DMS 273 (cell line): Measurements from ENCODE around the gene CTNNBL1.
"Not testable (repeated sequence)": the region's sequence is repeated elsewhere in the genome, so short reads cannot be mapped to it uniquely, and the experiment has no call there.

Experiments
- DNase-seq: peaks from one replicate; lab custom pipeline; 2025; ENCODE audit not compliant: unreplicated experiment; lab: John Stamatoyannopoulos, UW

Gene CTNNBL1

DNA sequence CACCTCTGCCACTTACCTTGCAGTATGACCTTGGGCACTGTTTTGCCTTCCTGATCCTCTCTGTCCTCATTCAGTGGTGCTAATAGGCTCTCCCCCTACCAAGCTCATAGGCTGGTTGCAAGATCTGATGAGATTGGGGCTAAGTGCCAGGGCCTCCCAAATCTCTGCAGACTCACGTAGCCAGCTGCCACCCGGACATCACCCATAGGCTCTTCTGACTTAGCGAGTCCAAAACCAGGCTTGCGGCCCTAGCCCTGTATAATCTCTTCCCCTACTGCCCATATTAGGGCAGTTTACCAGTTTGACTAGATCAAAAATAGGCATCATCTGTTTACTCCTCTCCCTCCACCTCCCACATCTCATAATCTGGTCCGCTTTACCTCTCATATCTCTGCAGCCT, 154.9 kb downstream of the CTNNBL1 start:
- DNase-seq, result no peak

DNA sequence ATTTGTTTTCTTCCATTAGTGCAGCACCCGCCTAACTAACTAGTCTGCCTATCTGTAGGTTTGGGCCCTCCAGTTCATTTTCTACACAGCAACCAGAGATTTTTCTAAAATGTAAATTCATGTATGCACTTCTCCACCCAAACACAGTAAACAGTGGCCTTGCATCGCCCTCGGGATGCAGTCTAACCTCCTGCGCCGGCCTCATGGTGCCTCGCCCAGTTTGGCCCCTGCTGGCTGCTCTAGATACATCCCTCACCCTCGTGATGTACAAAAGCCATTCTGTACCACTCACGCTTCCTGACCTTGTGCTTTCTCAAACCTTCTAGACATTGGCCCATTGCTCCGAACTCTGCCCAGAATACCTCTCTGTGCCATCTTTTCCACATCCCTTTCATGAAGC, 155.3 kb downstream of the CTNNBL1 start:
- DNase-seq, result no peak

DNA sequence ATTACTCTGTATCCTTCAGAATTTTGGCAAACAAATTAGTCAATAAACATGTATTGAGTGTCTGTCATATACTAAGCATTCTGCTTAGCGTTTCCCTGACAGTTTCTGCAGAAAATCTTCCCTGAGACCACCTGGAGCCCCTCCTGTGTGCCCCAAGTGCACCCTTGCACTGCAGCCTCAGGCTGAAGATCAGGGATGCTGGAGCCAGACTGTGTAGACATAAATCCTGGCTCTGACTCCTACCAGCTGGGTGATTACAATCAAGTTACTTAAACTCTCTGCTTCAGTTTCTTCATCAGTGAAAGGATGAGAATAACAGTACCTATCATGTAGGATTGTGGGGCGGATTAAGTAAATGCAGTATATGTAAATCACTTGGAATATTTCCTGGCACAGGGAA, 155.7 kb downstream of the CTNNBL1 start:
- DNase-seq, result no peak

DNA sequence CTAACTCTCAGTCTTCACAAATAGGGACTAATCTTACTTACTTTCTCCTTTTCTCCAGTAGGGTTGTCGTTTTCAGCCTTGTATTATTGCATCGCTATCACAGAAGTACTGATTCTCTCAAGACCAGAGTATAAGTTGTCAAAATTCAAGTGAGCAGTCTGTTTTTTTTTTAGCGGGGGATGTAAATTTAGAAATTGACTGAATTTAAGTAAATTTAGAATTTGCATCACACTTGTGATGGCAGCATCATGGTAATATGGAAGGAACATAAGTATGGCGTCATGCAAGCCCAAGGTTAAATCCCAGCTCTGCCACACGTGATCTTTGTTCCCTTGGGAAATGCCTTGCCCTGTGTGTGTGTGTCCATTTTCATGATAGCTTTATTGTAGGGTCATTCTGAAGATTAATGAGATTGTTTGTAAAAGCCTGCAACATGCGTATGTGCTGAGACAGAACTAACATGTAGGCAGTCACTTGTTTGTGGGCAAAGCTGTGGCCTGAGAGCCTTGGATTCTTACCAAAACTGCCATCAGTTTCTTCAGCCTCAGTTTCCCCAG, 156.3 kb downstream of the CTNNBL1 start:
- DNase-seq, result no peak

DNA sequence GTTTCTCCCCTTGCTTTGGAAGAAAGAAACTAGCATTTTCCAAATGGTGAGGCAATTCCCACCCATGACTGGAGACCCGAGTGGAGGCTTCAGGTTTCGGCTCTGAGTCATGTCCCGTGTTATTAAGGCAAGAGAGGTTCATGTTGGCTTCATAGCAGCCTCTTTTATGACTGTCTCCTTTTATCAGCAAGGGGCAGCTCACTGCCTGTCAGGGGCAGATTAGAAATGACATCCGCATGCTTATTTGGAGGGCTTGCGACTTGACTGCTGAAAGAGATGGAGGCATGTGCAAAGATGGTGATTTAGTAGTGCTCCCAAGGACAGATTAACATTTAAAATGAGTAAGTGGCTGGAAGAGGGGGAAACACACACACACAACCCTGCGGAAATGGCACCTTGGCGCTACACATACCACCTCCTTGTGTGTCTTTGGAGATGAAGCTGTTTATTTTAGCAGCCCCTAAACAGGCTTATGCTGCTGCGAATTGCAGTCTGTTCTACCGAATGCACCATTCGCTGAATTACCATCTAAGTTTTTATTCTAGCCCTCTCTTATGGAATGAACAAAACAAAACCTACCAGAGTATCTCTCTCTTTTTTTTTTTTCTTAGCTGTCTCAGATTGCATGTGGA, 157.0 kb downstream of the CTNNBL1 start:
- DNase-seq, result no peak

DNA sequence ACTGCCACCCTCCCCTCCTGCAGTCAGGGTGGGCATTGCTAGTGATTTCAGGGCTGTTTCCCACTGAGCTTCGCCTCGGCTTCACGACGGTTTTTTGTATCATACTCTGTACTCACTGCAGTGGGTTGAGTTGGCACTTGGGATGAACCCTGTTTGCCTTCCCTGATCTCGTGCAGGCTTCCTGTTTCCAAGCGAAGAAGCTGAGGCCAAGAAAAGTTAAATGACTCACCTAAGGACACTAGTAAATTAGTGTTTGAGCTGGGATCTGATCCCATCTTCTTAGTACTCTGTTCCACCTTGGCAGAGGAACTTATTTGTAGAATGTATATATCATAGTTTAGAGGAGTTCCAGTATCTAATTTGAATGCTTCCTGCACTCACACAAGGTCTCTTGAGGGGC, 158.8 kb downstream of the CTNNBL1 start:
- DNase-seq, result no peak

DNA sequence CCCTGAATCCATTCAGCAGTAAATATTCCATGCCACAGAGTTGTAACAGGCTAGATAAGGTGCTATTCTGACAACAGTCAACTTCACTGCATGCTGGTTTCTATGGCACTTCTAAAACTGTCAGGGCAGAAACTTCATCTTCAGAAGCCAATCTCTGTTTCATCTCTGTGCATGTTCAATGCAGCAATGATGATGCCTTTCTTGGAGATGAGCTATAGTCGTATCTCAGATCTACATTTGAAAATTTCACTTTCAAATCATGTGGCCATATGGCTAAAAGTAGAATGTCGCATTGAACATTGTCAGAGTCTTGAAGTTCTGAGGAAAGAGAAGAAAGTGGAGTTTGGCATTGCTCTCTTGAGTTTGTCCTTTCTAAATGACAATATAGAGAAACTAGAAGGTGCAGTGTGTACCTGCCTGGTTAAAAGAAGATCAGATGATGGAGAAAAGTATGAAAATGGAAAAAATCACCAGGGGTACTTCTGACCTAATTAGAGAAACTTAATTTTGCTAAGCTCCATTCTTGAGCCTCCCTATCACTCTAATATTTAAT, 160.1 kb downstream of the CTNNBL1 start:
- no peak for DNase-seq

DNA sequence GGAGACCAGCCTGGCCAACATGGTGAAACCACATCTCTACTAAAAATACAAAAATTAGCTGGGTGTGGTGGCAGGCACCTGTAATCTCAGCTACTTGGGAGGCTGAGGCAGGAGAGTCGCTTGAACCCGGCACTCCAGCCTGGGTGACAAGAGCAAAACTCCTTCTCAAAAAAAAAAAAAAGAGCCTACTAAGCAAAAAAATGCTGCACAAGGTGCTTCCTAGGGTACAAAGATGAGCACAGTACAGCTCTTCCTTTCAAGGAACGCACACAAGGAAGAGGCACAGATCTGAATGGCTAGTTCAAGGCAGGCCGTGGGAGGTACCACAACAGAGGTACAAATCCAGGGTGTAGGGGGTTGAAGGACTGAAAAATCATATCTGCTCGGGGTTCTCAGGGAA, 162.2 kb downstream of the CTNNBL1 start:
- DNase-seq, result not testable (repeated sequence)

DNA sequence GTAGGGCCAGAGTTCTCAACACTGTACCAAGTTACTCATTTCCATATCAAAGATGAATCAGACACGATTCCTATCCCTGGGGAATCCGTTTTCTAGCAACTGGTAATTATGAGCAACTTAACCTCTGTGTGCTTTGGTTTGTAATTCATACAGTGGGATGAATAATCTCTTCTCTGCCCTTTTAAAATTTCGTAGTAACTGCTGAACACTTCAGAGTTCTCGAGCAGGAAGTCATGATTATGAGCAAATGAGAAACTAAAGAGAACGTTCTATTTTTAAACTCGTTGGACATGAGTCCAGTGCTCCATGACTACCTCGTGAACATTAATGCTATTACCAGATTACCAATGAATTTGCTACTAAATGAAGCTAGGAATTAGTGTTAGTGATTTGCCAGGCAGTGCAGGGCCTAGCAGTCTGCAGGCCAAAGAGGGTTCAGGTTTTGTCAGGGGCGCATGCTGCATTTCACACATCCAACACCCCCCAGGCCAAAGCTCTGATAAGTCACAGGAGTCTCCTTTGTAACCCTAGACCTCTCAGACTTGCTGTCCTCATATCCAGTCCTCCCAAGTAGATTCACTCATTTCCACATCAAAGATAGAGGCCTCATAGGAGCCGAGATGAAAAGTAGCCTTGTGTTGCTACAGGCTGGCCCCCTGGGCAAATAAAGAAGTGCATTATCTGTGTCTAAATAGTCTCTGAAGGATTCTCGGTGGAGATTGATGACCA, 163.3 kb downstream of the CTNNBL1 start:
- DNase-seq, result no peak

DNA sequence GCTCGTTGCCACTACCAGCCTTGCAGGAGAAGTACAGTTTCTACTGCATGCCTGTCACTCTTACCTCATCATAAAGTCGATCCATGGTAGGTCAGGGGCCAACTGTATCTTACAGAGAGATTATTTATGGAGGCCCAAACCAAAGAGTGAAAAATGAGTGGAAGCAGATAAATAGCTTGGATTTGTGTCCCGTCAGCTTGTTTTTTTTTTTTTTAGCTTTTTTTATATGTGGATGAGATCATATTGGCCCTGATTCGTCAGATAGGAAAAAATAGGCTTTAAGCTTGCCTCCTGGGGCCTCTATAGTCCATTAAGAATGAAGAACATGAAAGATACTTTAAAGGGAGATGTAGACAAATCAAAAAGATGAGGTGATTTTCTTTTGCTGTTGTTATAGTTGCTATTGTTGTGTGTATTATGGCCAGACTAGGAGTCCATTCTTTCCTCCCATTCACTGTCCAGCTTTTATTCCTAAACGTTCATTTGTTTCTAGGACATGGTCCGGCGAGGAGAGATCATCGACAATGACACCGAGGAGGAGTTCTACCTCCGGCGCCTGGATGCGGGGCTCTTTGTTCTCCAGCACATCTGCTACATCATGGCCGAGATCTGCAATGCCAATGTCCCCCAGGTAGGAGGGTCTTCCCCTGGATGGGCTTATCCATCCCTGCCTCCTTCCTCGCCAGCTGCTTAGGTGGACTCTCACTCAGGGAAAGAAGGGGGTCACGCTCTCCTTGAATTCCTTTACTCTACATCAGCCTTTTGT, 165.8 kb downstream of the CTNNBL1 start:
- DNase-seq, result no peak

DNA sequence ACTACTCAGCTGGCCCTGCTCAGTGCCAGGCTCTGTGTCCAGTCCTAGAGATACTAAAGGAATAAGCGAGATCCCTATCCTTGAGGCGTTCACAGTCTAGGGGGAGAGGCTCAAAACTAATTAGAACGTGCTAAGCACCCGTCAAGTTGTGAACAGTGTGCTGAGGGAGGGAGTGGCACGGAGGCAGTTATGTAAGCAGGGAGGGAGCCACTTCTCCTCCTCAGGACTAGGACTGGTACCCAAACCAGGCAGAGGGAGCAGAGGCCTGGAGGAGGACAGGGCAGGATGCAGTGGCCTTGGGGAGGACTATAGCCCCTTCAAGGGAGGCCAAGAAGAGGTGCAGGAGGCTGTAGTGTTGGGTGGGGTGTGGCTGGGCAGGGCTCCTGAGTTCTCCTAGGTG, 169.5 kb downstream of the CTNNBL1 start:
- no peak for DNase-seq

DNA sequence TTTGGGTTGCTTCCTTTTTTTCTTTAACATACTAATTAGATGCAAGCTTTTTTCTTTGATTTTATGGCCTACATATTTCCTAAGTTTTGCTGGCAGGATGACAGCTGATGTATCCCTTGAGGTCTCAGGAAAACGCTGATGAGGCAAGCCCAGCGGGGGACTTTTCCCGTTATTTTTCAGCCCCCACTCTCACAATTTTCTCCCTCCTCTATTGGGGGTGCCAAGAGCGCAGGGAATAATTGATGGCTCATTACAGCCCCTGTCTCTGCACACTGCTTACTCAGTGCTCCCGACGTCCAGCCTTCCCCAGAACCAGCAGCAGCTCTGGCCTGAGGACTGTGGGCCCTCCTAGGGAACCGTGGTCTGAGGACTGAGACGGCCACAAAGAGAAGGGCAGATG, 170.5 kb downstream of the CTNNBL1 start:
- no peak for DNase-seq

DNA sequence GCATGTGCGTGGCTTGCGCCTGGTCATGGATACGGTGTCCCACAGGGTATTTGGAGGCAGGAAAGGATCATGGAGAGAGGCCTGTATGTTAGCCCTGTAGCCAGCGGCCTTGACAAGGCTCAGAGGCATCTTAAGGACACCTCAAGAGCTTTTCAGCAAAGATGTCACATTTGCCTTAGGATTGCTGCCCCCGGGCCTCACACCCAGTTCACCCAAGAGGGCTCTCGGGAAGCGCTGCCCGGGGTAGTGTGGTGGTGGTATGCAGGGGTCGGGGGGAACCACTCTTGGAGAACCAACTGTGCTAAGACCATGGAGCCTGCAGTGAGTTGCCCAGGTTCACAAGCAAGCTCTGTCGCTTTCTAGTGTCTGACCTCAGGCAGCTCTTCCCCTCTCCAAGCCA, 172.2 kb downstream of the CTNNBL1 start:
- DNase-seq, result no peak

DNA sequence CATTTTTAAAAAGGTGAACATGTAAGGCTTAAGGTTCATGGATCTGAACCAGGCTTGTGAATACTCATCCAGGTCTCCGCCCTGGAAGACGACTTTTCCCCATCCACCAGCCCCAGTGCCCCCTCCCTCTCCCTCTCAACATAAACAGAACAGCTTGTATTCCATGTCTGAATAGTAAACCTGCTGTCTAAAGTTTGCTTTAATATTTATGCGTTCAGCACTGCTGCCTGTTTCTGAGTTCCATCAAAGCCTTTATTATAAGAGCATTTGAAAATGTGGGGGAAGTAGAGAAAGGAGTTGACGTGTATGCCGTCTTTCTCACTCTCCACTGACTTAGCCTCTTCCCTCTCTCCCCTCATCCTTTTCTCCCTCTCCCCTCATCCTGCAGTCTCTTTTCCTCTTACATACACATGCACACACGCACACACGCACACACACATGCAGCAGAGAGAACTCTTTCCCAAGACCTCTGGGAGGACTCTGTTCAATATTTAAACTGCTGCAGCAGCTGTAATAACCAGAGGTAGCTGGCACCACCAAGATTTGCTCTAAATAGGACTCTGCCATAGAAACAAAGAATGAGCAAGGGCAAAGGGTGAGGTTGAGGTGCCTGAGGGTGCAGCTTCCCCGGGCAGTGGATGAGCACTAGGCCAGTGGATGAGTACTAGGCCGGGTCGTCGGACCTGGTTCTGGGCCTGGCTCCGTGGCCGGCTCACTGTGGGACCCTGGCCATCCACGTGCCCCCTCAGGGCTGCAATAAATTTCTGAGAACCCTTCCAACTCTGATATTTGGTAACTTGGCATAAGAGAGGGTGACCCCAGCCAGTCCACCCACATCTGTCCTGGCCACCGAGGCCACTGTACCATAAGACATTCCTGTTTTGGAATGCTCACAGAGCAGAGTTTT, 173.7 kb downstream of the CTNNBL1 start:
- DNase-seq, result no peak

DNA sequence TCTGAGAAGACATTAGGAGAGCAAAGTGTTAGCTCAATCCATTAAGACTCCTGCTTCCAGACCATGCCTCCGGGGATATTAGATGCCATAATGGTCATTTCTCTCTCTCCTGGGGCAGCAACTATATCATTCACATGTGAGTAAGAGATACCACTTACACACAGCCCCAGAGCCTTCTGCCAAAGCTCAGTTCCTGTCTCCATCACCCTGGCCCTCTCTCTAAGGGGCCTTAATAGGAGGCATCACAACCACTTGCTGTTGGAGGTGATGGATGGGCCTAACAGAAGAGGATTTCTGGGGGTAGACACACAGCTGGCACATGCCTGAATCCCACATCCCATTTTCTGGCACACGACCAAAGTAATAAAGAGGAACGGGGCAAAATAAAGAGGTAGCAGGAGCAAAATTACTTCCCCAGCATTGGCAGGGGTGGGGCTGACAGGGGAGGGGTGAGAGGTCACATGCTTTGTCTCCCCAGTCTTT, 175.1 kb downstream of the CTNNBL1 start:
- no peak for DNase-seq

DNA sequence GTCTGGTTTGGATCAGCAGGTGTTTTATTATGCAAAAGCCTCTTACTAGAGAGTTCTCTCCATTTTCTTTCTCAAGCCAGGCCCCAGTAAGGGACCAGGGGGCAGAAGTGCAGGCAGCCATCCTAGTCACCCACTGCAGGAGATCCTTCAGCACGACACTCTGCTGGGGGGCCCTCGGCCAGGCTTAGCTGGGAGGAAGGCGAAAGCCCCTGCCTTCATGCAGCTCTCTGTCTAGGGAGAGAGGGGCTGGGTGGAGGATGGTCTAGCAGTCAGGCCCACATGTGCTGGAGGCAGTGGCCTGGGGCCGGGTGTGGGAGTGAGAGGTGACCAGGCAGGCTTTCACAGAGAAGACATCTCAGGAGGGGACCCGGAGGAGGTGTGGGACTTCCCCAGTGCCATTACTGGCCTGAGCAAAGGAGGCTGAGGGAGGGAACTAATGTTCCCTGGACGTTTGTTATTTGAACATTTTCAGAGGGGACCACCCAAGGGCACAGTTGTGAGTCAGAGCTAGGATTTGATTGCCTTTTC, 175.6 kb downstream of the CTNNBL1 start:
- DNase-seq, result no peak

DNA sequence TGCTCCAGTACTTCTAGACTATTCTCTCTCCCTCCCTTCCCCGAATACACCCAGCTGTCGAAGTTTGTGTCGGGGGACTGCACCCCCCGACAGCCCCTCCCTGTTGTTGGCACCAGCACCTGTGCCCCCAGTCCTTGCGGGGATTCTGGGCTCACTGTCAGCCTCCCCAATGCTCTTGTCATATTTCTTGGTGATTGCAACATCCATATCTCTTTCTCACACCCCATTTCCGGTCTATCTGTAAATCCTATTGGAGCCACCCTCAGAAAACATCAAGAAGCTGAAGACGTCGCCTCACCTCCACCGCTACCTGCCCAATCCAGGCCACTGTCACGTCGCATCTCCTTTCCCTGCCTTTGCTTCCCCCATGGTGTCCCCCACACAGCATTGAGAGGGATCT, 176.5 kb downstream of the CTNNBL1 start:
- no peak for DNase-seq

DNA sequence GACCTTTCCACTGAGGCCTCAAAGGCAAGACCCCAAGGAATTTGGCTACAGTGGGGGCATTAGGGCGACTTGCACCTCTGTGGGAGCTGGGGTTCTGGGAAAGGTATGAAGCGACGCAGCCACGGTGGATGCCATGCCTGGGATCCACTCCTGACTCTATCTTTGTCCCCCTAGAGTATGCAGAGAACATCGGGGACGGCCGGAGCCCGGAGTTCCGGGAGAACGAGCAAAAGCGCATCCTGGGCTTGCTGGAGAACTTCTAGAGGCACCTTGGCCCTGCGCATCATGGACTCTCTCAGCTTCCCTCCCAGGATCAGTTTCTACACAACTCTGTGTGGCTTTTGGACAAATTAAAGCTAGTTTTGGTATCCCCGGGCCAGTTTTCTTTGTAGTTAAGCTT, 177.9 kb downstream of the CTNNBL1 start:
- DNase-seq, result no peak

DNA sequence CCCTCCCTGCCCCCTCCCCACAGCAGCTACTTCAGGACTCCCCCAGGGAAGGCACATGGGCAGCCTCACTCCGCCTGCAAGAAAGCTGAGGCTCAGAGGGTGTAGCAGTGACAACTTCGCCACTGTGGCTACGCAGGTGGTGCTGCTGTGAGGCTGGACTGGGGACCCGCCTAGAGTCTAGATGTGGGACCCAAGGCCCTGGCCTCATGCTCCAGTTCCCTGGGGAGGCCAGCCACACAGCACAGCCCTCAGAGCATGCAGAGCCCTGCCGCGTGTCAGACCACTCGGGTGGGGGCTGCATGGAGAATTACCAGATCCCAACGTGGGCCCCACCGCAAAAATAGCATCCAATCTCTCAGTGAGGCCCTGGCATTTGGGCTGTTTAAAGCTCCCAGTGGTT, 178.3 kb downstream of the CTNNBL1 start:
- no peak for DNase-seq

DNA sequence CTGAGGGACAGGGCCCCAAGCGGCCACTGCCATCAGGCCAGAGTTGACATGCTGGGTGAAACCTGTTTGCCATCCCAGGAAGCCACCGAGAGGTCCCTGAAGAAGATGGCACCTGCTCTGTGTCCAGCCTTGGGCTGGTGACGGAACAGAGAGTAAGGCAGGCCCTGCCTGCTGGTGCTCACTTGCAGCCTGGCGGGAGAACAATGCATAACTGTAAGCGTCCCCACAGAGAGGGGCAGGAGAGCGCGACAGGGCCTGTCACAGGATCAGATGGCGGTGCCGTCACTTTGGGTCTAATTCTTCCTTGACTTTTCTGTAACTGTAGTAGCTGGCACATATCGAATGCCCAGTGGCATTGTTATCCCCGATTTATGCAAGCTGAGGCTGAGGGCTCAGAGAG, 180.1 kb downstream of the CTNNBL1 start:
- DNase-seq, result no peak
